WTC11 (cell line): ENCODE data around the gene SSC5D. TPM values are rescaled to one million over a fixed set of nuclear protein-coding genes. Genes with fewer than 3 reads are reported as not detected.

Experiments
- ATAC-seq: fragments of 200-7000 bp; cut with Tn5 transposase; 2 replicates; pipeline ENCODE4 v1.10.0; 2021; ENCODE audit warnings: mild to moderate bottlenecking, moderate library complexity
- CTCF ChIA-PET: fragments of 300-600 bp; sonication (Branson Sonifier 250); formaldehyde crosslinking; loops from one replicate; lab custom pipeline; 2021; ENCODE audit warnings: antibody characterized with exemption; lab: Charles Lee
- POLR2A ChIA-PET: fragments of 350-600 bp; sonication (Branson Sonifier 250); formaldehyde crosslinking; loops from one replicate; lab custom pipeline; 2021; ENCODE audit warnings: antibody characterized with exemption; lab: Charles Lee
- DNase-seq: peaks from one replicate; pipeline ENCODE4 v3.0.0; 2021; ENCODE audit warnings: low spot score
- H3K27ac Mint-ChIP-seq: 2 replicates; pipeline ENCODE4 v1.8.0; 2021; ENCODE audit warnings: mixed read lengths
- H3K27me3 Mint-ChIP-seq: 2 replicates; pipeline ENCODE4 v1.8.0; 2021; ENCODE audit warnings: low read depth, mild to moderate bottlenecking, moderate library complexity, mixed read lengths
- H3K36me3 Mint-ChIP-seq: 2 replicates; pipeline ENCODE4 v1.8.0; 2021; ENCODE audit warnings: mixed read lengths
- H3K4me1 Mint-ChIP-seq: 2 replicates; pipeline ENCODE4 v1.8.0; 2022; ENCODE audit warnings: mixed read lengths
- H3K4me3 Mint-ChIP-seq: 2 replicates; pipeline ENCODE4 v1.8.0; 2021; ENCODE audit warnings: mild to moderate bottlenecking, moderate library complexity, mixed read lengths
- H3K9me3 Mint-ChIP-seq: 2 replicates; pipeline ENCODE4 v1.8.0; 2021; ENCODE audit warnings: mixed read lengths
- EMX1 ChIP-seq: fragments of 250-450 bp; sonication (Bioruptor Pico); IDR thresholded peaks from 2 replicates; pipeline ENCODE4 v1.8.0; 2021; ENCODE audit warnings: mild to moderate bottlenecking
- FOXP1 ChIP-seq: sonication (generic); formaldehyde crosslinking; IDR thresholded peaks from 2 replicates; pipeline ENCODE4 v1.8.0; 2022; ENCODE audit warnings: missing genetic modification reagents, mild to moderate bottlenecking, moderate library complexity, borderline replicate concordance
- JAZF1 ChIP-seq: fragments of 250-450 bp; sonication (Bioruptor Pico); IDR thresholded peaks from 2 replicates; pipeline ENCODE4 v1.9.0; 2021; ENCODE audit warnings: moderate library complexity, mild to moderate bottlenecking, inconsistent platforms
- KAT7 ChIP-seq: sonication (generic); formaldehyde crosslinking; IDR thresholded peaks from 2 replicates; pipeline ENCODE4 v1.8.1; 2023; ENCODE audit warnings: missing genetic modification reagents, mild to moderate bottlenecking, borderline replicate concordance
- NFATC4 ChIP-seq: fragments of 250-450 bp; sonication (Bioruptor Pico); IDR thresholded peaks from 2 replicates; pipeline ENCODE4 v1.9.0; 2021; ENCODE audit warnings: mild to moderate bottlenecking
- NFYB ChIP-seq: sonication (generic); formaldehyde crosslinking; conservative IDR thresholded peaks from 2 replicates; pipeline ENCODE4 v1.8.0; 2022; ENCODE audit warnings: low read depth, missing genetic modification reagents
- NR2C2 ChIP-seq: sonication (generic); formaldehyde crosslinking; IDR thresholded peaks from 2 replicates; pipeline ENCODE4 v1.8.0; 2022; ENCODE audit warnings: mild to moderate bottlenecking, missing genetic modification reagents
- SMAD4 ChIP-seq: sonication (generic); formaldehyde crosslinking; IDR thresholded peaks from 2 replicates; pipeline ENCODE4 v1.8.0; 2022; ENCODE audit warnings: mild to moderate bottlenecking, missing genetic modification reagents
- SP1 ChIP-seq: sonication (generic); formaldehyde crosslinking; conservative IDR thresholded peaks from 2 replicates; pipeline ENCODE4 v1.8.1; 2022; ENCODE audit warnings: missing genetic modification reagents
- ZNF121 ChIP-seq: sonication (generic); formaldehyde crosslinking; IDR thresholded peaks from 2 replicates; pipeline ENCODE4 v1.8.0; 2023; ENCODE audit warnings: missing genetic modification reagents
- ZNF138 ChIP-seq: sonication (generic); formaldehyde crosslinking; conservative IDR thresholded peaks from 2 replicates; pipeline ENCODE4 v1.8.1; 2022; ENCODE audit warnings: mild to moderate bottlenecking, moderate library complexity, missing genetic modification reagents
- ZNF396 ChIP-seq: fragments of 250-450 bp; sonication (Bioruptor Pico); IDR thresholded peaks from 2 replicates; pipeline ENCODE4 v1.8.0; 2021; ENCODE audit warnings: mild to moderate bottlenecking, moderate library complexity, borderline replicate concordance
- total RNA-seq: library from RNA; stranded (reverse); gene quantifications from 3 replicates; pipeline ENCODE4 v1.2.3, GENCODE V29; 2021
- TF ChIP-seq, protein P1 (sequence below): sonication (generic); formaldehyde crosslinking; conservative IDR thresholded peaks from 2 replicates; pipeline ENCODE4 v1.8.1; 2023; ENCODE audit warnings: mild to moderate bottlenecking, low read depth, missing genetic modification reagents, moderate library complexity
- TF ChIP-seq, protein P2 (sequence below): fragments of 250-450 bp; sonication (Bioruptor Pico); IDR thresholded peaks from 2 replicates; pipeline ENCODE4 v1.9.0; 2021; ENCODE audit warnings: mild to moderate bottlenecking
- TF ChIP-seq, protein P3 (sequence below): fragments of 250-450 bp; sonication (Bioruptor Pico); IDR thresholded peaks from 2 replicates; pipeline ENCODE4 v1.9.0; 2021; ENCODE audit warnings: mild to moderate bottlenecking
- TF ChIP-seq, protein P4 (sequence below): sonication (generic); formaldehyde crosslinking; conservative IDR thresholded peaks from 2 replicates; pipeline ENCODE4 v1.8.1; 2022; ENCODE audit warnings: mild to moderate bottlenecking, missing genetic modification reagents
- TF ChIP-seq, protein P5 (sequence below): sonication (generic); formaldehyde crosslinking; IDR thresholded peaks from 2 replicates; pipeline ENCODE4 v1.8.1; 2023; ENCODE audit warnings: mild to moderate bottlenecking, moderate library complexity, missing genetic modification reagents
- TF ChIP-seq, protein P6 (sequence below): sonication (generic); formaldehyde crosslinking; IDR thresholded peaks from 2 replicates; pipeline ENCODE4 v1.8.1; 2023; ENCODE audit warnings: mild to moderate bottlenecking, missing genetic modification reagents
- TF ChIP-seq, protein P7 (sequence below): sonication (generic); formaldehyde crosslinking; IDR thresholded peaks from 2 replicates; pipeline ENCODE4 v1.8.1; 2022; ENCODE audit warnings: mild to moderate bottlenecking, moderate library complexity, missing genetic modification reagents

SSC5D gene
- total RNA-seq, 1 experiment from 2014 or later = 2.9 TPM

DNA sequence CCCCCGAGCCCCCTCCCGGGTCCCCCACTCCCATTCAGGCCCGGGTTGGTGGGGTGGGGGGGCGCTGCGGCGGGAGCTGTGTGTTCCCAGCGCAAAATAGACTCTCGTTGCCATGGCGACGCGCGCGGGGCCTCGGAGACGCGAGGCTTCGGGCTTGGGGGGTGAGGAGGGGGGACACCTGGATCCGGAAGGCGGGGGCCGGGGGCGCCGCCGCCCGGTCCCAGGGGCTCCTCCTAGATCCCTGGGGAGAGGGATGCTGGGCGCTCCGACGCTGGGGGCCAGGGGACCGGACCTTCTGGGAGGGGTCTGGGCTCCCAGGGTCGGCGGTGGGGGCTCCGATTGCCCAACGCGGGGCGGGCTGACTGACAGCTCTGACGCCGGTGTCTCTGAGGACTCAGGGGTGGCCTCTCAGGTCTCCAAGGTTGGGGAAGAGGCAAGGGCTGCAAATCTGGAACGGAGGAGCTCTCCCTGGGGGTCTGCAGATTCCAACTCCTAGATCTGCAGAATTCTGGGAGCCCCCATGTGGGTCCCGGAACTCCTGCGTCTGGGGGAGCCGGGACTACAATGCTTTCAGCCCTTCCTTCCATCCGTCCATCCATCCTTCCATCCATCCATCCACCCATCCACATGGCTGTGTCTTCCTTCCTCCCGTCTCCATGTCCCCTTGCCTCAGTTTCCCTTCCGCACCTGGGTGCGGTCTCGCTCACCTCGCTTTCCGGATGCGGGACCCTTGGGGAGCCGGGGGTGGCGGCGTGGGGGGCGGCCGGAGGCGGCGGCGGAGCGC lies 36.1 kb upstream of the SSC5D start:
- Mint-ChIP-seq H3K4me3 (peak overlapping the region; percentile 74), H3K27me3 (peaks cover 32% of the 10 kb centered on the region), H3K27ac (no peak overlapping the region), H3K9me3 (no peaks in the 10 kb centered on the region), H3K36me3 (peaks cover 12% of the 10 kb centered on the region), H3K4me1 (peaks cover 6% of the 10 kb centered on the region; the same call in 1 of the 2 replicates)
- ChIA-PET POLR2A (interaction anchor here (1.3 to 1.6 kb wide), 2 partner anchors 8 to 24 kb away, joined by 4 to 6 read pairs; partner anchors contain the start of gene ZNF628), CTCF (interaction anchor here (0.6 to 3.0 kb wide), 16 partner anchors 8 to 219 kb away, joined by 3 to 18 read pairs (median 4); partner anchors contain the start of genes ISOC2, ZNF628 and ZNF865)
- DNase-seq (no peak), ATAC-seq (no peak)
- TF ChIP-seq KAT7 (CRISPR knock-in tag) = no peak
- TF ChIP-seq ZNF396 (CRISPR knock-in tag) = no peak
- TF ChIP-seq JAZF1 (CRISPR knock-in tag) = no peak
- TF ChIP-seq SMAD4 = no peak
- TF ChIP-seq, protein P1, sequence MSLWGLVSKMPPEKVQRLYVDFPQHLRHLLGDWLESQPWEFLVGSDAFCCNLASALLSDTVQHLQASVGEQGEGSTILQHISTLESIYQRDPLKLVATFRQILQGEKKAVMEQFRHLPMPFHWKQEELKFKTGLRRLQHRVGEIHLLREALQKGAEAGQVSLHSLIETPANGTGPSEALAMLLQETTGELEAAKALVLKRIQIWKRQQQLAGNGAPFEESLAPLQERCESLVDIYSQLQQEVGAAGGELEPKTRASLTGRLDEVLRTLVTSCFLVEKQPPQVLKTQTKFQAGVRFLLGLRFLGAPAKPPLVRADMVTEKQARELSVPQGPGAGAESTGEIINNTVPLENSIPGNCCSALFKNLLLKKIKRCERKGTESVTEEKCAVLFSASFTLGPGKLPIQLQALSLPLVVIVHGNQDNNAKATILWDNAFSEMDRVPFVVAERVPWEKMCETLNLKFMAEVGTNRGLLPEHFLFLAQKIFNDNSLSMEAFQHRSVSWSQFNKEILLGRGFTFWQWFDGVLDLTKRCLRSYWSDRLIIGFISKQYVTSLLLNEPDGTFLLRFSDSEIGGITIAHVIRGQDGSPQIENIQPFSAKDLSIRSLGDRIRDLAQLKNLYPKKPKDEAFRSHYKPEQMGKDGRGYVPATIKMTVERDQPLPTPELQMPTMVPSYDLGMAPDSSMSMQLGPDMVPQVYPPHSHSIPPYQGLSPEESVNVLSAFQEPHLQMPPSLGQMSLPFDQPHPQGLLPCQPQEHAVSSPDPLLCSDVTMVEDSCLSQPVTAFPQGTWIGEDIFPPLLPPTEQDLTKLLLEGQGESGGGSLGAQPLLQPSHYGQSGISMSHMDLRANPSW (CRISPR knock-in tag) = no peak
- TF ChIP-seq EMX1 (CRISPR knock-in tag) = peak; percentile 86; the same call in 1 of the 2 replicates
- TF ChIP-seq, protein P2, sequence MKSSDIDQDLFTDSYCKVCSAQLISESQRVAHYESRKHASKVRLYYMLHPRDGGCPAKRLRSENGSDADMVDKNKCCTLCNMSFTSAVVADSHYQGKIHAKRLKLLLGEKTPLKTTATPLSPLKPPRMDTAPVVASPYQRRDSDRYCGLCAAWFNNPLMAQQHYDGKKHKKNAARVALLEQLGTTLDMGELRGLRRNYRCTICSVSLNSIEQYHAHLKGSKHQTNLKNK (CRISPR knock-in tag) = no peak
- no peak for TF ChIP-seq NR2C2 (CRISPR knock-in tag)
- TF ChIP-seq, protein P3, sequence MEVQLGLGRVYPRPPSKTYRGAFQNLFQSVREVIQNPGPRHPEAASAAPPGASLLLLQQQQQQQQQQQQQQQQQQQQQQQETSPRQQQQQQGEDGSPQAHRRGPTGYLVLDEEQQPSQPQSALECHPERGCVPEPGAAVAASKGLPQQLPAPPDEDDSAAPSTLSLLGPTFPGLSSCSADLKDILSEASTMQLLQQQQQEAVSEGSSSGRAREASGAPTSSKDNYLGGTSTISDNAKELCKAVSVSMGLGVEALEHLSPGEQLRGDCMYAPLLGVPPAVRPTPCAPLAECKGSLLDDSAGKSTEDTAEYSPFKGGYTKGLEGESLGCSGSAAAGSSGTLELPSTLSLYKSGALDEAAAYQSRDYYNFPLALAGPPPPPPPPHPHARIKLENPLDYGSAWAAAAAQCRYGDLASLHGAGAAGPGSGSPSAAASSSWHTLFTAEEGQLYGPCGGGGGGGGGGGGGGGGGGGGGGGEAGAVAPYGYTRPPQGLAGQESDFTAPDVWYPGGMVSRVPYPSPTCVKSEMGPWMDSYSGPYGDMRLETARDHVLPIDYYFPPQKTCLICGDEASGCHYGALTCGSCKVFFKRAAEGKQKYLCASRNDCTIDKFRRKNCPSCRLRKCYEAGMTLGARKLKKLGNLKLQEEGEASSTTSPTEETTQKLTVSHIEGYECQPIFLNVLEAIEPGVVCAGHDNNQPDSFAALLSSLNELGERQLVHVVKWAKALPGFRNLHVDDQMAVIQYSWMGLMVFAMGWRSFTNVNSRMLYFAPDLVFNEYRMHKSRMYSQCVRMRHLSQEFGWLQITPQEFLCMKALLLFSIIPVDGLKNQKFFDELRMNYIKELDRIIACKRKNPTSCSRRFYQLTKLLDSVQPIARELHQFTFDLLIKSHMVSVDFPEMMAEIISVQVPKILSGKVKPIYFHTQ = no peak
- TF ChIP-seq NFATC4 (CRISPR knock-in tag) = no peak
- TF ChIP-seq FOXP1 (CRISPR knock-in tag) = 0 out of 2 replicates have a peak, but pooled peaks have one; percentile 44

DNA sequence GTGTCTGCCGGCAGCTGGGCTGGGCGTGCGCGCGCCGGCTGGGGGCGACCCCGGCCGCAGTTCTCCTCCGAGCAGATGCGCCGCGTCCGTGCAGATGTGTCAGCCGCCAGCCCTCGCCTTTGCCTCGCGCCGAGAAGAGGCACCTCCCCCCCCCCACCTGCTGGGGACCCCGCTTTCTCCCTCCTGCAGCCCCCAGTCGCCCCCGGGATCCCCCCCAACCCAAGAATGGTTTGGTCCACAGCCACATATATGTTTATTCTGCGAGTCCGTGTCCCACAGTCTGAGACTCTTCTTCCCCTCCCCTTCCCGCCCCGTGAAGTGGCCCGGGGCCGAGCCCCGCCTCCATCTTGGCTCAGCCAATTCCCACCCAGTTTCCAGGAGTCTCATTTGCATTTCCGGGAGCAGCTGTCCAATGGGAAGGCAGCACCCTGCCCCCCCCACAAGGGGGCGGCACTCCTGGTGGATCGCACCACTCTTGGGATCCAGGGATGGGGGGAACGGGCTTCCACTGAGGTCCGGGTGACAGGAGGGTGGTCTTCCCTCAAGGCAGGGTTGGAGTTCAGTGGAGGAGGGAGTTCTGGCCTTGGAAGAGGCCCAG lies 35.4 kb upstream of the SSC5D start:
- POLR2A ChIA-PET = interaction anchor here (1.3 to 1.6 kb wide), 2 partner anchors 8 to 24 kb away, joined by 4 to 6 read pairs; partner anchors contain the start of gene ZNF628

More for the DNA sequence above, 35.4 kb upstream of the SSC5D start:
- CTCF ChIA-PET = interaction anchor here (0.6 to 3.0 kb wide), 15 partner anchors 8 to 306 kb away, joined by 3 to 18 read pairs (median 4); partner anchors contain the start of genes CCDC106, ISOC2, ZNF628 and ZNF865
- H3K4me1 Mint-ChIP-seq = peaks cover 8% of the 10 kb centered on the region
- H3K27me3 Mint-ChIP-seq = peaks cover 32% of the 10 kb centered on the region
- H3K9me3 Mint-ChIP-seq = no peaks in the 10 kb centered on the region
- DNase-seq = peak; percentile 95
- H3K36me3 Mint-ChIP-seq = peaks cover 12% of the 10 kb centered on the region
- no peak overlapping the region for H3K27ac Mint-ChIP-seq
- peak; percentile 84 for ATAC-seq
- peak overlapping the region; percentile 74 for H3K4me3 Mint-ChIP-seq
- TF ChIP-seq SP1 (CRISPR knock-in tag) = peak; percentile 95
- TF ChIP-seq, protein P4, sequence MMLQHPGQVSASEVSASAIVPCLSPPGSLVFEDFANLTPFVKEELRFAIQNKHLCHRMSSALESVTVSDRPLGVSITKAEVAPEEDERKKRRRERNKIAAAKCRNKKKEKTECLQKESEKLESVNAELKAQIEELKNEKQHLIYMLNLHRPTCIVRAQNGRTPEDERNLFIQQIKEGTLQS = no peak
- no peak for TF ChIP-seq ZNF121 (CRISPR knock-in tag)
- TF ChIP-seq, protein P5, sequence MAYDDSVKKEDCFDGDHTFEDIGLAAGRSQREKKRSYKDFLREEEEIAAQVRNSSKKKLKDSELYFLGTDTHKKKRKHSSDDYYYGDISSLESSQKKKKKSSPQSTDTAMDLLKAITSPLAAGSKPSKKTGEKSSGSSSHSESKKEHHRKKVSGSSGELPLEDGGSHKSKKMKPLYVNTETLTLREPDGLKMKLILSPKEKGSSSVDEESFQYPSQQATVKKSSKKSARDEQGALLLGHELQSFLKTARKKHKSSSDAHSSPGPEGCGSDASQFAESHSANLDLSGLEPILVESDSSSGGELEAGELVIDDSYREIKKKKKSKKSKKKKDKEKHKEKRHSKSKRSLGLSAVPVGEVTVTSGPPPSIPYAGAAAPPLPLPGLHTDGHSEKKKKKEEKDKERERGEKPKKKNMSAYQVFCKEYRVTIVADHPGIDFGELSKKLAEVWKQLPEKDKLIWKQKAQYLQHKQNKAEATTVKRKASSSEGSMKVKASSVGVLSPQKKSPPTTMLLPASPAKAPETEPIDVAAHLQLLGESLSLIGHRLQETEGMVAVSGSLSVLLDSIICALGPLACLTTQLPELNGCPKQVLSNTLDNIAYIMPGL (CRISPR knock-in tag) = peak; percentile 43; the same call in 1 of the 2 replicates
- TF ChIP-seq, protein P6, sequence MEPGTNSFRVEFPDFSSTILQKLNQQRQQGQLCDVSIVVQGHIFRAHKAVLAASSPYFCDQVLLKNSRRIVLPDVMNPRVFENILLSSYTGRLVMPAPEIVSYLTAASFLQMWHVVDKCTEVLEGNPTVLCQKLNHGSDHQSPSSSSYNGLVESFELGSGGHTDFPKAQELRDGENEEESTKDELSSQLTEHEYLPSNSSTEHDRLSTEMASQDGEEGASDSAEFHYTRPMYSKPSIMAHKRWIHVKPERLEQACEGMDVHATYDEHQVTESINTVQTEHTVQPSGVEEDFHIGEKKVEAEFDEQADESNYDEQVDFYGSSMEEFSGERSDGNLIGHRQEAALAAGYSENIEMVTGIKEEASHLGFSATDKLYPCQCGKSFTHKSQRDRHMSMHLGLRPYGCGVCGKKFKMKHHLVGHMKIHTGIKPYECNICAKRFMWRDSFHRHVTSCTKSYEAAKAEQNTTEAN (CRISPR knock-in tag) = no peak
- TF ChIP-seq ZNF138 (CRISPR knock-in tag) = no peak
- TF ChIP-seq NFYB (CRISPR knock-in tag) = peak; percentile 76
- TF ChIP-seq, protein P7, sequence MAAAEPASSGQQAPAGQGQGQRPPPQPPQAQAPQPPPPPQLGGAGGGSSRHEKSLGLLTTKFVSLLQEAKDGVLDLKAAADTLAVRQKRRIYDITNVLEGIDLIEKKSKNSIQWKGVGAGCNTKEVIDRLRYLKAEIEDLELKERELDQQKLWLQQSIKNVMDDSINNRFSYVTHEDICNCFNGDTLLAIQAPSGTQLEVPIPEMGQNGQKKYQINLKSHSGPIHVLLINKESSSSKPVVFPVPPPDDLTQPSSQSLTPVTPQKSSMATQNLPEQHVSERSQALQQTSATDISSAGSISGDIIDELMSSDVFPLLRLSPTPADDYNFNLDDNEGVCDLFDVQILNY (CRISPR knock-in tag) = 0 out of 2 replicates have a peak, but pooled peaks have one; percentile 33
- TF ChIP-seq, all 79 proteins: peak for 4
